ENCODE data around the gene EHD4.

DNA sequence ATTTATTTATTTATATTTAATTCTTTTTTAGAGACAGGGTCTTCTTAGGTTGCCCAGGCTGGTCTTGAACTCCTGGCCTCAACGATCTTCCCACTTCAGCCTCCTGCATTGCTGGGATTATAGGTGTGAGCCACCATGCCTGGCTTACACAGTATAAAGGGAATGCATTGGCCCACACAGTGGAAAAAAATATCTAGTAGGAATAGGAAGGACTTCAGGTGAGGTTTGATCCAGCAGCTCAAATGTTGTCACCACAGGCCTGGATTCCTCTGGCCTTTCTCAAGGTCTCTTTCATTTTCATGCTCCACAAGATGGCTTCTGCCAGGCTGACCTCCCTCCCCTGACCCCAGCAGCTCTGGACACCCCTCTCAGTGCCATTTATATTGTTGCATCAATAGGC is 76.4 kb downstream of the EHD4 start:
- TF ChIP-seq, protein P1, sequence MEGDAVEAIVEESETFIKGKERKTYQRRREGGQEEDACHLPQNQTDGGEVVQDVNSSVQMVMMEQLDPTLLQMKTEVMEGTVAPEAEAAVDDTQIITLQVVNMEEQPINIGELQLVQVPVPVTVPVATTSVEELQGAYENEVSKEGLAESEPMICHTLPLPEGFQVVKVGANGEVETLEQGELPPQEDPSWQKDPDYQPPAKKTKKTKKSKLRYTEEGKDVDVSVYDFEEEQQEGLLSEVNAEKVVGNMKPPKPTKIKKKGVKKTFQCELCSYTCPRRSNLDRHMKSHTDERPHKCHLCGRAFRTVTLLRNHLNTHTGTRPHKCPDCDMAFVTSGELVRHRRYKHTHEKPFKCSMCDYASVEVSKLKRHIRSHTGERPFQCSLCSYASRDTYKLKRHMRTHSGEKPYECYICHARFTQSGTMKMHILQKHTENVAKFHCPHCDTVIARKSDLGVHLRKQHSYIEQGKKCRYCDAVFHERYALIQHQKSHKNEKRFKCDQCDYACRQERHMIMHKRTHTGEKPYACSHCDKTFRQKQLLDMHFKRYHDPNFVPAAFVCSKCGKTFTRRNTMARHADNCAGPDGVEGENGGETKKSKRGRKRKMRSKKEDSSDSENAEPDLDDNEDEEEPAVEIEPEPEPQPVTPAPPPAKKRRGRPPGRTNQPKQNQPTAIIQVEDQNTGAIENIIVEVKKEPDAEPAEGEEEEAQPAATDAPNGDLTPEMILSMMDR (IDR thresholded peaks at IDR 0.05; ENCODE audit: low read depth, low read length): no peak
- no peak for TF ChIP-seq POLR2A (IDR thresholded peaks at IDR 0.05; ENCODE audit: extremely low read depth, insufficient read length)
